ENCODE results near the gene FYN. TPM values are rescaled to one million over a fixed set of nuclear protein-coding genes. Genes with fewer than 3 reads are reported as not detected.

The FYN gene
- total RNA-seq, 1 donor: 91.9 TPM

- no peak for TF ChIP-seq CTCF (IDR thresholded peaks at IDR 0.05; ENCODE audit: insufficient read depth, low read length)
- H3K4me3 ChIP-seq (ENCODE audit: low read depth, low read length): peak overlapping the region; percentile 7
- DNase-seq (ENCODE audit: low read depth): peak; percentile 84
These were observed 245.0 kb downstream of the FYN start for GRCh38 chr6:111628142-111628850.

- TF ChIP-seq CTCF (IDR thresholded peaks at IDR 0.05; ENCODE audit: insufficient read depth, low read length): no peak
These were observed 246.8 kb downstream of the FYN start for GRCh38 chr6:111626441-111626840.

GRCh38 chr6:111625461-111626391, 247.5 kb downstream of the FYN start:
- H3K4me3 ChIP-seq (ENCODE audit: low read depth, low read length): peak overlapping the region; percentile 40
- TF ChIP-seq CTCF (IDR thresholded peaks at IDR 0.05; ENCODE audit: insufficient read depth, low read length): no peak
- peak; percentile 70 for DNase-seq (ENCODE audit: low read depth)

More at GRCh38 chr6:111626441-111626840, 246.8 kb downstream of the FYN start:
- DNase-seq (ENCODE audit: low read depth): no peak
- no peak overlapping the region for H3K4me3 ChIP-seq (ENCODE audit: low read depth, low read length)

GRCh38 chr6:111625099-111625416, 248.2 kb downstream of the FYN start:
- H3K4me3 ChIP-seq (ENCODE audit: low read depth, low read length): no peak overlapping the region
- DNase-seq (ENCODE audit: low read depth): no peak
- no peak for TF ChIP-seq CTCF (IDR thresholded peaks at IDR 0.05; ENCODE audit: insufficient read depth, low read length)

- DNase-seq (ENCODE audit: low read depth): peak; percentile 31
- TF ChIP-seq CTCF (IDR thresholded peaks at IDR 0.05; ENCODE audit: insufficient read depth, low read length): no peak
- no peak overlapping the region for H3K4me3 ChIP-seq (ENCODE audit: low read depth, low read length)
These were observed 248.7 kb downstream of the FYN start for GRCh38 chr6:111624401-111625098.

- TF ChIP-seq CTCF (IDR thresholded peaks at IDR 0.05; ENCODE audit: insufficient read depth, low read length): no peak
- no peak overlapping the region for H3K4me3 ChIP-seq (ENCODE audit: low read depth, low read length)
- no peak for DNase-seq (ENCODE audit: low read depth)
These were observed 250.1 kb downstream of the FYN start for GRCh38 chr6:111623046-111623718.

Data from fibroblast of the aortic adventitia (primary cell).